ENCODE results near the gene WNT3A. TPM values are rescaled to one million over a fixed set of nuclear protein-coding genes. Genes with fewer than 3 reads are reported as not detected.

WNT3A gene
- total and polyA plus RNA-seq, 9 of the 15 experiments (the other 6 are each of a cell fraction or from before 2014, with no cell fraction given), result not detected

DNA sequence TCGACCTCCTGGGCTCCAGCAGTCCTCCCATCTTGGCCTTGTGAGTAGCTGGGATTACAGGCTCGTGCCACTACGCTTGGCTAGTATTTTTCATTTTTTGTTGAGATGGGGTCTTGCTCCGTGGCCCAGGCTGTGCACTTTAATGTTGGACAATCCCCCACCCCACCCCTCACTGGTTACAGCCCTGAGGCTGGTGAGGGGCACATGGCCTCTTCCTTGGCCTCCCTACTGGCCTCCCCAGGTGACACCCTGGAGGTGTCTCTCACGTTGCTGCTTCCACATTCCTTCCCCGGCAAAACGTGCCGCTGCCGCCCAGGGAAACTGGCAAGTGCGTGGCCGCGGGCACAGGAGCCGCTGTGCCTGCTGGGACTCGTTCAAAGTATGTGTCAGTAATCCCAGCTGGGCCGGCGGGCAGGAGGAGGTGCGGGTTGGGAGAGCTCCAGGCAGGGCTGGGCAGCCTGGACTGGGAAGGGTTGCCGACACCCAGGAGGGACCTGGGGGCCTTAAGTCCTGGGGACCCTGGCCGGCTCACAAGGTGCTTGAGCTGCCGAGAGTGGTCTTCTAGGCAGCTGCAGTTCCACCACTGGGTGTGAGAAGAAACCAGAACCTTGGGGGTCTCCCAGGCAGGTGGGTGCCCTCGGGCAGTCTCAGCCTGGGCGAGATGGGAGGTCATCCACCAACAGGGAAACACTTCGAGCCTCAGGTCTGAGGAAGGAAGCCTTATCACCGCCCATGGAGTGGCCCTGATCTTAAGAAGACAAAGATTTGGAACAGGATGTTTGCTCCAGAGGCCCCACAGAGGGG lies 6.5 kb downstream of the WNT3A start:
- Histone ChIP-seq H3K36me3 (ENCODE audit: control insufficient read depth, insufficient read depth, low read length) (no peaks in the 10 kb centered on the region), H3K4me1 (replicated peaks in 1 of 2; ENCODE audit: control insufficient read depth in 2 of 2, insufficient read depth in 2 of 2, low read length in 2 of 2) (peaks cover 0 to 18% of the 10 kb centered on the region in 2 experiments; a peak in 1 of 5 replicates), H3K4me2 (ENCODE audit: insufficient read depth, low read length) (no peak overlapping the region), H3K9me1 (ENCODE audit: control insufficient read depth, insufficient read depth, low read length) (peaks cover 3% of the 10 kb centered on the region), H3K79me2 (ENCODE audit: control insufficient read depth, insufficient read depth, low read length) (no peaks in the 10 kb centered on the region), H3K9me3 (replicated peaks; ENCODE audit: control insufficient read depth, insufficient read depth, low read depth, low read length) (no peaks in the 10 kb centered on the region), H3K9ac (ENCODE audit: insufficient read depth in 1 of 2, low read depth in 2 of 2, low read length in 2 of 2) (peak overlapping the region in 1 of 2 experiments; percentile 36; a peak in 1 of 4 replicates), H3K4me3 (no peak overlapping the region), H3K27ac (ENCODE audit: extremely low read depth, low read depth, low read length) (no peak overlapping the region), H3K27me3 (ENCODE audit: control insufficient read depth in 2 of 2, insufficient read depth in 2 of 2, low read length in 2 of 2) (peaks cover 57 to 97% of the 10 kb centered on the region in 2 experiments), H4K20me1 (replicated peaks; ENCODE audit: control insufficient read depth, insufficient read depth, low read length) (peaks cover 4% of the 10 kb centered on the region; the same call in 1 of the 2 replicates), H2AFZ (ENCODE audit: low read depth, low read length) (no peak overlapping the region)
- in situ Hi-C loops (cut with MboI) (no loop called here), intact Hi-C loops (cut with micrococcal nuclease) (no loop called here)
- ChIA-PET POLR2A (interaction anchor here (0.6 kb wide), 1 partner anchor 219 kb away, joined by 5 read pairs; no protein-coding TSS in a partner anchor), CTCF (ENCODE audit: low intra/inter-chr PET ratio) (no interaction called here)
- DNase-seq (ENCODE audit: extremely low read depth in 1 of 4, low spot score in 3 of 4), result peak in 1 of 4 experiments; percentile 8
- TF ChIP-seq MCM3 (IDR thresholded peaks at IDR 0.05) (no peak), KLF6 (CRISPR knock-in tag; IDR thresholded peaks at IDR 0.05; ENCODE audit: borderline replicate concordance) (no peak)
- FAIRE-seq, result no peak
- no TSS peak for BruUV-seq (replicated peaks)
- ATAC-seq, result no peak
- WGBS (ENCODE audit: insufficient coverage, low coverage, missing lambda C conversion rate), result under 1% methylated on average over 24 of the region's 24 CpGs
